CD4-positive, alpha-beta memory T cell (primary cell): Measurements from ENCODE around the gene FAM153A. TPM values are rescaled to one million over a fixed set of nuclear protein-coding genes. Genes with fewer than 3 reads are reported as not detected.

Source experiments
- polyA plus RNA-seq, 2 donors: library from polyadenylated mRNA; unstranded; fragments of 300-500 nt; fragmentation: Illumina TruSeq; gene quantifications; one replicate each; pipeline ENCODE4 v1.2.3, GENCODE V29; 2021
- total RNA-seq, 2 experiments: library from RNA; stranded (reverse); gene quantifications; one replicate each; pipeline ENCODE4 v1.2.3, GENCODE V29; 2021

FAM153A gene
- total and polyA plus RNA-seq, 4 experiments from 2014 or later = 2.0 to 116 (median 48.0) TPM

Other genes starting within 250 kb of the FAM153A start
- 100 to 1,000 TPM; 233 to 252 TPM for gene FAM193B, start 228.3 kb downstream of the FAM153A start, total RNA-seq
- gene FAM193B, start 228.3 kb downstream of the FAM153A start, polyA plus RNA-seq = 1 to 10 TPM; 1.9 to 7.0 TPM
- 10 to 100 TPM; 93.7 to 95.8 TPM for gene TMED9, start 190.7 kb downstream of the FAM153A start, total RNA-seq
- 100 to 1,000 TPM; 123 to 133 TPM for gene TMED9, start 190.7 kb downstream of the FAM153A start, polyA plus RNA-seq
- 10 to 100 TPM; 45.3 to 47.9 TPM for gene B4GALT7, start 182.8 kb downstream of the FAM153A start, total RNA-seq
- gene B4GALT7, start 182.8 kb downstream of the FAM153A start, polyA plus RNA-seq = 10 to 100 TPM; 23.3 to 23.6 TPM
- gene PROP1, start 213.3 kb upstream of the FAM153A start, total RNA-seq = not detected
- gene PROP1, start 213.3 kb upstream of the FAM153A start, polyA plus RNA-seq = not detected